Measurements from ENCODE around the gene KANSL1.

KANSL1 gene

GRCh38 chr17:46060461-46060860 lies 132.8 kb downstream of the KANSL1 start:
- no peak for TF ChIP-seq YY1 (IDR thresholded peaks at IDR 0.05; ENCODE audit: low read depth)
- TF ChIP-seq, protein P1, sequence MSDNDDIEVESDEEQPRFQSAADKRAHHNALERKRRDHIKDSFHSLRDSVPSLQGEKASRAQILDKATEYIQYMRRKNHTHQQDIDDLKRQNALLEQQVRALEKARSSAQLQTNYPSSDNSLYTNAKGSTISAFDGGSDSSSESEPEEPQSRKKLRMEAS (IDR thresholded peaks at IDR 0.05): no peak
- no peak for TF ChIP-seq USF1 (IDR thresholded peaks at IDR 0.05)
- no peak for TF ChIP-seq EGR1 (IDR thresholded peaks at IDR 0.05)
- no peak for TF ChIP-seq CREB1 (IDR thresholded peaks at IDR 0.05; ENCODE audit: low read depth)

GRCh38 chr17:46059486-46059885 lies 133.7 kb downstream of the KANSL1 start:
- TF ChIP-seq TEAD4 (IDR thresholded peaks at IDR 0.05) (no peak), EP300 (IDR thresholded peaks at IDR 0.05; ENCODE audit: borderline replicate concordance) (no peak)
- TF ChIP-seq, protein P1 (IDR thresholded peaks at IDR 0.05): no peak

- TF ChIP-seq CEBPB (IDR thresholded peaks at IDR 0.05) (no peak), FOXM1 (IDR thresholded peaks at IDR 0.05; ENCODE audit: borderline replicate concordance, low read depth) (no peak), USF1 (IDR thresholded peaks at IDR 0.05) (no peak), TAF1 (IDR thresholded peaks at IDR 0.05; ENCODE audit: low read depth) (no peak), EP300 (IDR thresholded peaks at IDR 0.05; ENCODE audit: borderline replicate concordance) (no peak), ZBTB7A (IDR thresholded peaks at IDR 0.05; ENCODE audit: low read depth) (no peak), RAD21 (IDR thresholded peaks at IDR 0.05; ENCODE audit: low read depth) (no peak), NFIC (IDR thresholded peaks at IDR 0.05) (no peak), CREB1 (IDR thresholded peaks at IDR 0.05; ENCODE audit: low read depth) (no peak), EGR1 (IDR thresholded peaks at IDR 0.05) (no peak), TCF12 (IDR thresholded peaks at IDR 0.05; ENCODE audit: low read depth) (no peak), TEAD4 (IDR thresholded peaks at IDR 0.05) (no peak), YY1 (IDR thresholded peaks at IDR 0.05; ENCODE audit: low read depth) (no peak)
- TF ChIP-seq, protein P1 (IDR thresholded peaks at IDR 0.05): no peak
- TF ChIP-seq, protein P2, sequence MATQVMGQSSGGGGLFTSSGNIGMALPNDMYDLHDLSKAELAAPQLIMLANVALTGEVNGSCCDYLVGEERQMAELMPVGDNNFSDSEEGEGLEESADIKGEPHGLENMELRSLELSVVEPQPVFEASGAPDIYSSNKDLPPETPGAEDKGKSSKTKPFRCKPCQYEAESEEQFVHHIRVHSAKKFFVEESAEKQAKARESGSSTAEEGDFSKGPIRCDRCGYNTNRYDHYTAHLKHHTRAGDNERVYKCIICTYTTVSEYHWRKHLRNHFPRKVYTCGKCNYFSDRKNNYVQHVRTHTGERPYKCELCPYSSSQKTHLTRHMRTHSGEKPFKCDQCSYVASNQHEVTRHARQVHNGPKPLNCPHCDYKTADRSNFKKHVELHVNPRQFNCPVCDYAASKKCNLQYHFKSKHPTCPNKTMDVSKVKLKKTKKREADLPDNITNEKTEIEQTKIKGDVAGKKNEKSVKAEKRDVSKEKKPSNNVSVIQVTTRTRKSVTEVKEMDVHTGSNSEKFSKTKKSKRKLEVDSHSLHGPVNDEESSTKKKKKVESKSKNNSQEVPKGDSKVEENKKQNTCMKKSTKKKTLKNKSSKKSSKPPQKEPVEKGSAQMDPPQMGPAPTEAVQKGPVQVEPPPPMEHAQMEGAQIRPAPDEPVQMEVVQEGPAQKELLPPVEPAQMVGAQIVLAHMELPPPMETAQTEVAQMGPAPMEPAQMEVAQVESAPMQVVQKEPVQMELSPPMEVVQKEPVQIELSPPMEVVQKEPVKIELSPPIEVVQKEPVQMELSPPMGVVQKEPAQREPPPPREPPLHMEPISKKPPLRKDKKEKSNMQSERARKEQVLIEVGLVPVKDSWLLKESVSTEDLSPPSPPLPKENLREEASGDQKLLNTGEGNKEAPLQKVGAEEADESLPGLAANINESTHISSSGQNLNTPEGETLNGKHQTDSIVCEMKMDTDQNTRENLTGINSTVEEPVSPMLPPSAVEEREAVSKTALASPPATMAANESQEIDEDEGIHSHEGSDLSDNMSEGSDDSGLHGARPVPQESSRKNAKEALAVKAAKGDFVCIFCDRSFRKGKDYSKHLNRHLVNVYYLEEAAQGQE (IDR thresholded peaks at IDR 0.05; ENCODE audit: low read depth): no peak
Observed at GRCh38 chr17:46057366-46057765, 135.9 kb downstream of the KANSL1 start.

GRCh38 chr17:46056800-46057304 lies 136.4 kb downstream of the KANSL1 start:
- TF ChIP-seq, protein P1 (IDR thresholded peaks at IDR 0.05): no peak
- no peak for TF ChIP-seq ZBTB7A (IDR thresholded peaks at IDR 0.05; ENCODE audit: low read depth)
- TF ChIP-seq TAF1 (IDR thresholded peaks at IDR 0.05; ENCODE audit: low read depth): no peak
- no peak for TF ChIP-seq RAD21 (IDR thresholded peaks at IDR 0.05; ENCODE audit: low read depth)
- TF ChIP-seq CREB1 (IDR thresholded peaks at IDR 0.05; ENCODE audit: low read depth): no peak
- no peak for TF ChIP-seq YY1 (IDR thresholded peaks at IDR 0.05; ENCODE audit: low read depth)
- no peak for TF ChIP-seq TEAD4 (IDR thresholded peaks at IDR 0.05)
- TF ChIP-seq CEBPB (IDR thresholded peaks at IDR 0.05): no peak
- TF ChIP-seq EGR1 (IDR thresholded peaks at IDR 0.05): no peak
- TF ChIP-seq USF1 (IDR thresholded peaks at IDR 0.05): no peak
- TF ChIP-seq FOXM1 (IDR thresholded peaks at IDR 0.05; ENCODE audit: borderline replicate concordance, low read depth): no peak
- TF ChIP-seq, protein P2 (IDR thresholded peaks at IDR 0.05; ENCODE audit: low read depth): no peak

DNA sequence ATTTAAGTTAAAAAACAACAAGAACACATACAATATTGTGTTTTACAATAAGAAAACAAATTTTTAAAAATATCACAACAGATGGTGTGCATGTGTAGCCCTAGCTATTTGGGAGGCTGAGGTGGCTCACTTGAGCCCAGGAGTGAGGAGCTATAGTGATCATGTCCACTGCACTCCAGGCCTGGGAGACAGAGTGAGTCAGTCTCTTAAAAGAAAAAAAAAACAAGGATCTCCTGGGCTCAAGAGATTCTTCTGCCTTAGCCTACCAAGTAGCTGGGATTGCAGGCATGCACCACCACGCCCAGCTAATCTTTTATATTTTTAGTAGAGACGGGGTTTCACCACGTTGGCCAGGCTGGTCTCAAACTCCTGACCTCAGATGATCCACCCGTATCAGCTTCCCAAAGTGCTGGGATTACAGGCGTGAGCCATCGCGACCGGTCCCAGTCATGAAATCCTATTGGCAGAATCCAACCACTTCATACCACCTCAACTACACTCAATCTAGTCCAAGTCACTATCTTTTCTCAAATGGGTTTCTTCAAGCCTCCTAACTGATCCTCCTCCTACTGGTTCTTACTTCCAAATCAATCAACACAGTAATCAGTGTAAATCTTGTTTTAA lies 139.2 kb downstream of the KANSL1 start:
- TF ChIP-seq ZBTB7A (IDR thresholded peaks at IDR 0.05; ENCODE audit: low read depth) (no peak), NFIC (IDR thresholded peaks at IDR 0.05) (no peak), CREB1 (IDR thresholded peaks at IDR 0.05; ENCODE audit: low read depth) (no peak), YY1 (IDR thresholded peaks at IDR 0.05; ENCODE audit: low read depth) (no peak), USF1 (IDR thresholded peaks at IDR 0.05) (no peak), CEBPB (IDR thresholded peaks at IDR 0.05) (no peak), TCF12 (IDR thresholded peaks at IDR 0.05; ENCODE audit: low read depth) (no peak), TAF1 (IDR thresholded peaks at IDR 0.05; ENCODE audit: low read depth) (no peak), FOXM1 (IDR thresholded peaks at IDR 0.05; ENCODE audit: borderline replicate concordance, low read depth) (no peak), EP300 (IDR thresholded peaks at IDR 0.05; ENCODE audit: borderline replicate concordance) (no peak), EGR1 (IDR thresholded peaks at IDR 0.05) (no peak), TEAD4 (IDR thresholded peaks at IDR 0.05) (no peak), RAD21 (IDR thresholded peaks at IDR 0.05; ENCODE audit: low read depth) (no peak)
- TF ChIP-seq, protein P1 (IDR thresholded peaks at IDR 0.05): no peak
- TF ChIP-seq, protein P2 (IDR thresholded peaks at IDR 0.05; ENCODE audit: low read depth): no peak
